ENCODE results near the gene OR10J4.

The OR10J4 gene

DNA sequence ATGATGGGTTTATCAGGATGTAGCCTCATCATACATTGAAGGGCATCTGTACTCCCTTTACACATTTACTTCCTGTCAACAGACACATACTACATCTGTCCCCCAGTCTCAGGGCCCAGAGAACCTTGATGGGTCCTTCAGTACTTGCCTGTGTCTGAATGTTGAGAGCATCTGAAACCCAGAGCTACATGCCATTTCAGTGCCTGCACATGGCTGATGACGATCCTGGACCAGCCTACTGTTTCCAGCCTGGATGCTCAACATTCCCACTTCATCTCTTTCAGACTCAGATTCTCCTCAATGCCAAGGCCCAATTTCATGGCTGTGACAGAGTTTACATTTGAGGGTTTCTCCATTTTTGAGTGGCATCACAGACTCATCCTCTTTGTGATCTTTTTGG is at the start of gene OR10J4:
OR10J4 (plus strand) TSS at position 301 of the 400 bp plus-strand sequence.
- Mint-ChIP-seq H3K27me3 (ENCODE audit: low read depth) (no peaks in the 10 kb centered on the region), H3K9me3 (no peaks in the 10 kb centered on the region), H3K36me3 (ENCODE audit: low read depth) (no peaks in the 10 kb centered on the region), H3K4me1 (ENCODE audit: low read depth) (no peaks in the 10 kb centered on the region), H3K4me3 (no peak within 1 kb of the TSS), H3K27ac (no peak within 1 kb of the TSS)
- DNase-seq (ENCODE audit: low spot score) = no peak

DNA sequence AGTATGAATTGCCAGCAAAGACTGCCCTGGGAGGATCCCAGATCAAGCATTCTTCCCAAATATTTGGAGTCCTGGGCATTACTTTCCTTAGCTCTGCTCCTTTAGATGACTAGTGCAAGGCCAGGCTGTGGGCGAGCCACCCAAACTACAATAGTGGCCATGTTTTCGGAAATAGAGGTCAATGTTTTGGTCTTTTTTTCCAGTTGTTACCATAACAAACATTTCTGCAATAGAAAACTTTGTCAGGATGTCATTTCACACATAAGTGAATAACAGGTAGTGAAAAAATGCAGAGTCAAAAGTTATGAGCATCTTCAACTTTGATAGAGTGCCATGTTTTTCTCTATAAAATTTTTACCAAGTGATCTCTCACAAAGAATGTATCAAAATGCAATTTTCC is 25.2 kb upstream of the OR10J4 start:
- H3K9me3 Mint-ChIP-seq = no peaks in the 10 kb centered on the region
- H3K4me3 Mint-ChIP-seq = no peak overlapping the region
- H3K27ac Mint-ChIP-seq = no peak overlapping the region
- H3K27me3 Mint-ChIP-seq (ENCODE audit: low read depth) = no peaks in the 10 kb centered on the region
- H3K4me1 Mint-ChIP-seq (ENCODE audit: low read depth) = no peaks in the 10 kb centered on the region
- DNase-seq (ENCODE audit: low spot score) = no peak
- no peaks in the 10 kb centered on the region for H3K36me3 Mint-ChIP-seq (ENCODE audit: low read depth)

DNA sequence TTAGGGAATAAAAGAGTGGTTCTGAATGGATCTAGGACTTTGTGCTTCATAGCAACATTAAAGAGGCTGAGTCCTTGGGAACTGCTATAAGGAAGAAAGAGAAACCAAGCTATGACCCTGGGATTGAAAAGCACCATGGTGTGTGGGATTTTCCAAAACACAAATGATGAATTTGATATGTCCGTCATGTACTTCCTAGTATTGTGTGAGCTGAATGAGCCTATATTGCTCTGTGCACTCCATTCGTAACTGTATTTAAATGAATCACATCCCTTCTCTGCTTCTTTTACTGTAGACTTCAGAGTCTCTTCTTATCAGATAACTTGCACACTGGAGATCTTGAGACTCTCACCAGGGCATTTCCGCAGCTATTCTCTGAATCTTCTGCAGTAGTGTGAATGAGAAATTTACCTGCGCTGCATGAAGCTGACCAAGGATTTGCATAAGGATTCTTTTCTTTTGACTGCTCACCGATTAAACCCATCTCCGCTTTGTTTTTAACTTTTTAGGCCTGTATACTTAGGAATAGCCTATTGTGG is 23.1 kb upstream of the OR10J4 start:
- H3K27me3 Mint-ChIP-seq (ENCODE audit: low read depth) = no peaks in the 10 kb centered on the region
- H3K36me3 Mint-ChIP-seq (ENCODE audit: low read depth) = no peaks in the 10 kb centered on the region
- no peak overlapping the region for H3K4me3 Mint-ChIP-seq
- H3K4me1 Mint-ChIP-seq (ENCODE audit: low read depth) = no peaks in the 10 kb centered on the region
- no peaks in the 10 kb centered on the region for H3K9me3 Mint-ChIP-seq
- DNase-seq (ENCODE audit: low spot score) = no peak
- H3K27ac Mint-ChIP-seq = no peak overlapping the region

DNA sequence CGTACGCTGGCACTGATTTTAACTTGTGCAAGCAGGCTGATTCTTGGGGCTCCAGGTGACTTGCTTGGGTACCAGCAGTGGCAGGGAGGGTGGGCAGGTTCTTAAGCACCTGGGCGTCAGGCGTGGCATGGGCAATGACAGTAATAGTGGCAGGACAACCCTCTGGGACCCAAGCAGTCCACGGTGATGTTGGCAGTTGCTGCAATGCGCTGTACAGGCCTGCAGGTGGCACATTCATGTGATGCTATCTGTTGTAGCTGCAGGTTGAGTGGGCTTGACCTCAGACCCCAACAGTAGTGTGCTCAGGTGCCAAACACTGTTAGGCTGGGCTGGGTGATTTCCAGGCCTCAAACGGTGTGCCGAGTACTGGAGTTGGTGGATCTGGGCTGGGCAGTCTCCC is 10.2 kb upstream of the OR10J4 start:
- H3K36me3 Mint-ChIP-seq (ENCODE audit: low read depth) = no peaks in the 10 kb centered on the region
- no peak for DNase-seq (ENCODE audit: low spot score)
- no peak overlapping the region for H3K27ac Mint-ChIP-seq
- no peak overlapping the region for H3K4me3 Mint-ChIP-seq
- peaks cover 22% of the 10 kb centered on the region for H3K9me3 Mint-ChIP-seq
- H3K4me1 Mint-ChIP-seq (ENCODE audit: low read depth) = no peaks in the 10 kb centered on the region
- H3K27me3 Mint-ChIP-seq (ENCODE audit: low read depth) = no peaks in the 10 kb centered on the region

DNA sequence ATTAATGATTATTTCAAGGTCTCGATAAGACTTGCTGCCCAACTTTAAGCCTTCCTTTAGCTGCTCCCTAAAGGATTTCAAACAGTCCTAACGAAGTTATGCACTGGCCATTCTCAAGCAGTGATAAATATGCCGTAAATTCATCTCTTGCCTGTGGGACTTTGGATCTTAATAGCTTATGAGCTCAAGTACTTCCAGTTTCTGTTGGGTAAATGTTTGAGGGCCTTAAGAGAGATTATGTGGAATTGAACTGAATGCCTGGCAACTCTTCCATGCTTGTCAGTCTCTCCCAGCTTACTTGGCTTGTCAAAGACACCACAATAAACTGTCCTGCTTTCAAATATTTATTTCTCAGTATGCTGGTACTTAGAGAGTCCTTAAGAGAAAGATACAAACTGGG is 3.5 kb upstream of the OR10J4 start:
- no peaks in the 10 kb centered on the region for H3K27me3 Mint-ChIP-seq (ENCODE audit: low read depth)
- DNase-seq (ENCODE audit: low spot score) = no peak
- no peaks in the 10 kb centered on the region for H3K4me1 Mint-ChIP-seq (ENCODE audit: low read depth)
- no peaks in the 10 kb centered on the region for H3K36me3 Mint-ChIP-seq (ENCODE audit: low read depth)
- no peaks in the 10 kb centered on the region for H3K9me3 Mint-ChIP-seq
- no peak overlapping the region for H3K4me3 Mint-ChIP-seq
- no peak overlapping the region for H3K27ac Mint-ChIP-seq

DNA sequence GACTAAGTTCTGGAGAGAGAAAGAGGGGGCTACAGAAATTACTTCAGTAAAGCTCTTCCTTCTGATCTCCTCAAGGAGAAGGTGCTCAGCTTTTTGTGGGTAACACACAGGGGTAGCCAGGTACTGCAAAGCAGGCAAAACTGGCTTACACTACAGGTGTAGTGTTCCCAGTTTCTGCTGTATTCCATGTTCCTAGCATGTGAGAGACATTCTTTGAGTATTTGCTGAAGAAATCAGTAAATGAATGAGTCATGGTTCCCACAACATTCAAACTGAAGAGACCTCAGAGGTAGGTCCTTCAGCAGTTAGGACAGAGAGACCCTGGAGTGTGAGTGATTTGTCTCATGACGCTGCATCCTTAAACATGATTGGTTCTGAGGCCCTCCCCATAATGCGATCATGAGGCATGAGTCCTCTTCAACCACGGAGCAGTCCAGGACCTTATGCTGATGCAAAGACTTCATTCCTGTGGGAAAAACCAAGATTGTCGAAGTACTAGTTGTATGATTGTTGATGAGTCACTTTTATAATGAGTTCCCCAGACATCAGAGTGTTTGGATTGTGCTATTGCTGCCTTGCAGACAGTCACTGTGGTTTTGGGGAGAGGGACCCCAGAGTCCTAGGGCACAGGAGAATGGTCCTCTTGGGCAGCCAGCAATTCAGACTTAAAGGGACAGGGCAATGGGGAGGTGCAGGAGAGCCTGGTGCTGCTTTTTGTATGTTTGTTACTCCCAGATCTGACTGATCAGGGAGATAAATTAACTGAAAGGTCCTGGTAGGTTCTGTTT is 2.7 kb upstream of the OR10J4 start:
- H3K9me3 Mint-ChIP-seq = no peaks in the 10 kb centered on the region
- H3K4me3 Mint-ChIP-seq = no peak overlapping the region
- H3K36me3 Mint-ChIP-seq (ENCODE audit: low read depth) = no peaks in the 10 kb centered on the region
- H3K4me1 Mint-ChIP-seq (ENCODE audit: low read depth) = no peaks in the 10 kb centered on the region
- H3K27ac Mint-ChIP-seq = no peak overlapping the region
- no peak for DNase-seq (ENCODE audit: low spot score)
- no peaks in the 10 kb centered on the region for H3K27me3 Mint-ChIP-seq (ENCODE audit: low read depth)

DNA sequence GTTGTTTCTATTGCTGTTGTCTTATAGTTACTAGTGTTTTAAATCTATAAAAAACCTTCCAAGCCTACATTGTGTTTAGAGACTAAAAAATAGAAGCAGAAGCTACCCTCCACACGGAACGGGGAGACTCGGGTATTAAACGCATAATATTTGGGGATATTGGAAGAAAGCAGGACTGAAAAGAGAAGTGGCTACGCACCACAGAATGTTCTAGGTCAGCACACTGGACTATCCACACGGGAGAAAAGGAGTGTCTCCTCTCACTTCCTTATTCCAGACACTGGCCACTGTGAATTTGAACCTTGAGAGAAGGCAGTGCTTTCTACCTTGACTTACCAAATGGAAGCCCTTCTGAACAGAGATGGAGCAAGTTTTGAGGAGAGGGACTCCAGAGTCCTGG is 1.0 kb upstream of the OR10J4 start:
- Mint-ChIP-seq H3K9me3 (no peaks in the 10 kb centered on the region), H3K4me3 (no peak overlapping the region), H3K27me3 (ENCODE audit: low read depth) (no peaks in the 10 kb centered on the region), H3K27ac (no peak overlapping the region), H3K4me1 (ENCODE audit: low read depth) (no peaks in the 10 kb centered on the region), H3K36me3 (ENCODE audit: low read depth) (no peaks in the 10 kb centered on the region)
- no peak for DNase-seq (ENCODE audit: low spot score)

DNA sequence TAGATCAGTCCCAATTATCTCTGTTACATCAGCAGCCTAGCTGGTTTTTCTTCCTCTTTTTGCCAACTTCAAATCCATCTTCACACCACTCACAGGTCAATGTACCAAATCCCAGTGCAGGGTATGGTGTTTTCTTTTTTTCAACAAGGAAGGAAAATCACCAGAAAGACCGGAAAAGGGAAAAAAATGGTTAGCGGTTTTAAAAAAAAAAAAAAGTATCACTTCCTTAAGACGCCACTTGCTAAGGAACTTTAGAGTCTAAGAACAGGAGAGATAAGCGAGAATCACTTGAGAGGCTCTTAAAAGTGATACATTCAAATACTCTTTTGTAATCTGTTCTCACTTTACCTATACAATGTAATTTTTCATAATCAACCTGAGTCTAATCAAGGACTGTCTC is 4.5 kb downstream of the OR10J4 start:
- Mint-ChIP-seq H3K27me3 (ENCODE audit: low read depth) (no peaks in the 10 kb centered on the region), H3K27ac (no peak overlapping the region), H3K36me3 (ENCODE audit: low read depth) (no peaks in the 10 kb centered on the region), H3K4me1 (ENCODE audit: low read depth) (no peaks in the 10 kb centered on the region), H3K9me3 (no peaks in the 10 kb centered on the region), H3K4me3 (no peak overlapping the region)
- DNase-seq (ENCODE audit: low spot score) = no peak

DNA sequence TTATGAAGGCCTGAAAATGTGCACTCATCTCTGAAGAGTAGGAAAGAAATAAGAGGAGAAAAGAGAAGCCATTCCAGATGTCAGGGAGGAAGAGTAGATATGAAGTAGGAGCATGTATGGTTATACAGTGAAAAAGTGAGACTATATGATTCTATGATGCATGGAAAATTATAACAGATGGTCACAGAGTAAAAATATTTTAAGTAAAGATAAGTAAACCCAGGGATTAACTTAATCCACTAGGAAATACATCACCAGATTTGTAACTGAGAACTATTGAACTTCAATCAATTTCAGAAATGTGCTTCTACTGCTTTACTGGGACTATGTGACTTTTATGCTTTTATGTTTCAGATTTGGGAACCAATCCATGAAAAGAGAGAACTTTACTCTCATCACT is 7.4 kb downstream of the OR10J4 start, which contains the start of gene OR10J1:
OR10J1 (plus strand) TSS at position 301 of the 400 bp plus-strand sequence; CDS start at position 371, 70 bp downstream.
- H3K4me3 Mint-ChIP-seq = no peak within 1 kb of the TSS
- H3K4me1 Mint-ChIP-seq (ENCODE audit: low read depth) = no peaks in the 10 kb centered on the region
- no peaks in the 10 kb centered on the region for H3K36me3 Mint-ChIP-seq (ENCODE audit: low read depth)
- H3K9me3 Mint-ChIP-seq = no peaks in the 10 kb centered on the region
- no peak for DNase-seq (ENCODE audit: low spot score)
- no peaks in the 10 kb centered on the region for H3K27me3 Mint-ChIP-seq (ENCODE audit: low read depth)
- H3K27ac Mint-ChIP-seq = no peak within 1 kb of the TSS

DNA sequence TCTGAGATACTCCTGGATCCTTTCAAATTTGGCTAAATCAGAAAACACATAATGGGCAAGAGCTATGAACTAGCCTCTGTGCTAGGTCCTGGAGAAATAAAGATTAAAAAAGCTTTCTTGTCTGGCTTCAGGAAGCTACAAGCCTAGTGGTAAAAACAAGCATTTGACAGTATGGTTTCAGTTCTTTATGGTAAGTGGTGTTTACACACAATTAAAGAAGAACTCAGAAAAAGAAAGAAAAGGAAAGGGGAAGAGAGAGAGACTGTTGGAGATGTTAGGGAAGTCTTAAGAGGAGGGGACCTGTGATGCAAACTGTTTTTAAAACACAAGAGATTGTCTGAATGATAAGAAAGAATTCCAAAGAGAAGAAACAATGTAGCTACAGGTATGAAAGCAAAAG is 9.4 kb downstream of the OR10J4 start:
- H3K27me3 Mint-ChIP-seq (ENCODE audit: low read depth) = no peaks in the 10 kb centered on the region
- no peak overlapping the region for H3K4me3 Mint-ChIP-seq
- H3K9me3 Mint-ChIP-seq = no peaks in the 10 kb centered on the region
- no peaks in the 10 kb centered on the region for H3K4me1 Mint-ChIP-seq (ENCODE audit: low read depth)
- no peak for DNase-seq (ENCODE audit: low spot score)
- H3K27ac Mint-ChIP-seq = no peak overlapping the region
- H3K36me3 Mint-ChIP-seq (ENCODE audit: low read depth) = no peaks in the 10 kb centered on the region

DNA sequence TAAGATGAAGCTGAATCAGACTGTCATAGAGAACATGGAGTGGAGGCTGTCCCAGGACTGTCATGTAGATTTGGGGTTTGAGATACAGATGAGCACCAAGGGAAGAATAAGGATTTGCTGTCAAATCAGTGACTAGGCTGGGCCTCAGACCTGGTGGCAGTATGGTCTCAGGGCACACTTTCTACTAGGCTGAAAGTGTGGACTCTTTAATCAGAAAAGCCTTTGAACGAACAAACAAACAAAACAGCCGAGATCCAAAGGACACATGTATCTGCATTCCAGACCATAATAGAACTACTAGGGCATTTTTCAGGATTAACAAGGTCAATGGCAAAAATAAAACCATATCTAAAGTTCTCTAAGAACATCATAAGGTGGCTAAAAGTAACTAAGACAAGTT is 10.4 kb downstream of the OR10J4 start:
- no peak overlapping the region for H3K4me3 Mint-ChIP-seq
- no peaks in the 10 kb centered on the region for H3K4me1 Mint-ChIP-seq (ENCODE audit: low read depth)
- no peaks in the 10 kb centered on the region for H3K27me3 Mint-ChIP-seq (ENCODE audit: low read depth)
- H3K27ac Mint-ChIP-seq = no peak overlapping the region
- no peak for DNase-seq (ENCODE audit: low spot score)
- no peaks in the 10 kb centered on the region for H3K36me3 Mint-ChIP-seq (ENCODE audit: low read depth)
- H3K9me3 Mint-ChIP-seq = no peaks in the 10 kb centered on the region

DNA sequence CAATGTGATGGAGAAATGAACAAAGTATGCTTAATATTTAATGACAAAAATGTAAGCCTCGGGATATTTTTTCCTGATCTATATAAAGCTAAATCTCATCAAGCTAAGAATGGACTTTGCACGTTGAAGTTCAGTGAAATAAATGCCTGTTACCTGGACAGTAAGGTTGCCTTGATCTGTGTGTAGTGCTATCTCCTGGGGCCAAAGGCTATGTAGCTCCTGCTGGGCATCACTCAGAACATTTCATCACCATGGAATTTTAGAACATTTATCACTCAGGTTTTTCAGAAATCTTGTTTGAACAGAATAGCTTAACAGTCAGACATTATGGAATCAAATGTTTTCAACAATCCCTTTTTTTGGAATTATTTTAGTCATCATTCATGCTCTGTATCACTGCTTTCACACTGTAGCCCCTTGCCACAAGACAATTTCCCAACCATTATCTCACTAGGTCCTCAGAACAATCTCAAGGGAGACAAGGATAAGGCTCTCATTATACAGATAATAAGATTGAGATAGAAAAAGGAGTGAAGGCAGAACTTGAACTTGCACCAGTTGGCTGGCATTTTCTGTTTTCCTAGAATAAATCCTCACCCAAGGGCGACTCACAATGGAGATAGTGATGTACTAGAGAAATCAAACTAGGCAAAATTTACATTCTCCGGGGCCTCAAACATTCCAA is 11.2 kb downstream of the OR10J4 start:
- Mint-ChIP-seq H3K36me3 (ENCODE audit: low read depth) (no peaks in the 10 kb centered on the region), H3K27ac (no peak overlapping the region), H3K9me3 (peaks cover 6% of the 10 kb centered on the region), H3K4me3 (no peak overlapping the region), H3K27me3 (ENCODE audit: low read depth) (no peaks in the 10 kb centered on the region), H3K4me1 (ENCODE audit: low read depth) (no peaks in the 10 kb centered on the region)
- no peak for DNase-seq (ENCODE audit: low spot score)

DNA sequence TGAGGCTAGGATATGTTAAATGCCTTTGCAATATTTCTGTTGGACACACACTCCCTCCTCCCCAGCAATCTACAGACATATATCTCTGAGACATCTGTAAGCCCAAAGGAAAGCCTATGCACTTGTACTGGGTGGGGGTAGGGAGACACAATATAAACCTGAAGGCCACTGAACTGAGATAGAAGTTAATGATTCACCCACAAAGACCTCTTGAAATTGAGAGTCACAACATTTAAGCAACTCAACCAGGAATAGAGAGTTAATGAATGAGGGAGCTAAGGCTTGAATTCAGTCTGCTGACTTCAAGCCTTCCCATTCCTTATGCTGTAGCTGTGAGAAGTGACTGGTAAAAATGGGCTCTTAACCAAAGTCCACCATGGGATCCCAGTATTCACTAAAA is 12.5 kb downstream of the OR10J4 start:
- Mint-ChIP-seq H3K4me3 (no peak overlapping the region), H3K36me3 (ENCODE audit: low read depth) (no peaks in the 10 kb centered on the region), H3K27me3 (ENCODE audit: low read depth) (no peaks in the 10 kb centered on the region)

DNA sequence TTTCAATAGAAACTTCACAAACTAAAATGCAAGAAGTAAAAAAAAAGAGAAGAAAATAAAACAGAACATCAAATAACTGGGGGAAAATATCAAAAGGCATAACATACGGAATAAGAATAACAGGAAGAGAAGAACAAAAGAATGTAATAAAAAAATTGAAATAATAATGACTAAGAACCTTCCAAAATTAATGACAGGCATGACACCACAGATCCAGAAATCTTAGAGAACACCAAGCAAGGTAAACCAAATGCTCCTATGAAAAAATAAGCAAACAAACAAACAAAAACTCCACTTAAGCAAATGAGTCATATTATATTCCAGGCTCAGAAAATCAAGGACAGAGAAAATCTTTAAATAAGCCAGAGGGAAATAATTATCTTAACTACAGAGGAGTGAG is 16.2 kb downstream of the OR10J4 start:
- H3K27ac Mint-ChIP-seq = no peak overlapping the region
- H3K9me3 Mint-ChIP-seq = peaks cover 7% of the 10 kb centered on the region
- H3K4me1 Mint-ChIP-seq (ENCODE audit: low read depth) = no peaks in the 10 kb centered on the region
- no peaks in the 10 kb centered on the region for H3K27me3 Mint-ChIP-seq (ENCODE audit: low read depth)
- no peak overlapping the region for H3K4me3 Mint-ChIP-seq
- no peaks in the 10 kb centered on the region for H3K36me3 Mint-ChIP-seq (ENCODE audit: low read depth)
- DNase-seq (ENCODE audit: low spot score) = no peak

More for the DNA sequence above, 12.5 kb downstream of the OR10J4 start:
- no peaks in the 10 kb centered on the region for H3K4me1 Mint-ChIP-seq (ENCODE audit: low read depth)
- peaks cover 7% of the 10 kb centered on the region for H3K9me3 Mint-ChIP-seq
- no peak overlapping the region for H3K27ac Mint-ChIP-seq
- DNase-seq (ENCODE audit: low spot score) = no peak

Data from T-helper 2 cell treated with Interferon-gamma antibody and Interleukin-4, amounts not matched to agents 5 μg/mL and 100 μg/mL, for 36 hours (primary cell).